Measurements from ENCODE around the gene GSN.

DNA sequence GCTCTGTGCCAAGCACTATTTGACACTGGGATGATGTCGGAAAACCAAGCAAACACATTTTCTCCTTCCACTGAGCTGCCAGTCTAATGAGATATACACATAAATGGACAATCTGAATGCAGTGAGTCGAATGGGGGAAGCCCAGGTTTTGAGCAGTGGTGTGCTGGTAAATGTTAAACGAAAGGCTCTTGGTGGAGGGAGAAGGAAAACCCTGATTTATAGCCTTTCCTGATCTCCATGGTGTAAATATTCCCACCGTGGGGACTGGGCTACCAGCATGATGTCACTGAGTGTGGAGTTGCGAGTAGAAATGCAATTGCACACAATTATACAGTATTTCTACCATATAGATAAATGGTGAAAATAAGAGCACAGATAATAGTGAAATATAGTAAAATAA is 5.0 kb upstream of the GSN start:
- TF ChIP-seq, protein P1, sequence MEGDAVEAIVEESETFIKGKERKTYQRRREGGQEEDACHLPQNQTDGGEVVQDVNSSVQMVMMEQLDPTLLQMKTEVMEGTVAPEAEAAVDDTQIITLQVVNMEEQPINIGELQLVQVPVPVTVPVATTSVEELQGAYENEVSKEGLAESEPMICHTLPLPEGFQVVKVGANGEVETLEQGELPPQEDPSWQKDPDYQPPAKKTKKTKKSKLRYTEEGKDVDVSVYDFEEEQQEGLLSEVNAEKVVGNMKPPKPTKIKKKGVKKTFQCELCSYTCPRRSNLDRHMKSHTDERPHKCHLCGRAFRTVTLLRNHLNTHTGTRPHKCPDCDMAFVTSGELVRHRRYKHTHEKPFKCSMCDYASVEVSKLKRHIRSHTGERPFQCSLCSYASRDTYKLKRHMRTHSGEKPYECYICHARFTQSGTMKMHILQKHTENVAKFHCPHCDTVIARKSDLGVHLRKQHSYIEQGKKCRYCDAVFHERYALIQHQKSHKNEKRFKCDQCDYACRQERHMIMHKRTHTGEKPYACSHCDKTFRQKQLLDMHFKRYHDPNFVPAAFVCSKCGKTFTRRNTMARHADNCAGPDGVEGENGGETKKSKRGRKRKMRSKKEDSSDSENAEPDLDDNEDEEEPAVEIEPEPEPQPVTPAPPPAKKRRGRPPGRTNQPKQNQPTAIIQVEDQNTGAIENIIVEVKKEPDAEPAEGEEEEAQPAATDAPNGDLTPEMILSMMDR (IDR thresholded peaks at IDR 0.05) = no peak
- no peak for TF ChIP-seq TCF7L2 (IDR thresholded peaks at IDR 0.05; ENCODE audit: low read depth, low read length)
- TF ChIP-seq SIN3A (IDR thresholded peaks at IDR 0.05; ENCODE audit: borderline replicate concordance, insufficient read depth, low read depth, low read length) = no peak
- no peak for TF ChIP-seq POLR2AphosphoS5 (IDR thresholded peaks at IDR 0.05; ENCODE audit: low read depth, low read length)
